Bone marrow (tissue), 2 donors: ENCODE results near the gene TMEM108.

Source experiments
- DNase-seq, 2 donors: peaks; one replicate each; lab custom pipeline; 2025; lab: John Stamatoyannopoulos, UW

The TMEM108 gene

DNA sequence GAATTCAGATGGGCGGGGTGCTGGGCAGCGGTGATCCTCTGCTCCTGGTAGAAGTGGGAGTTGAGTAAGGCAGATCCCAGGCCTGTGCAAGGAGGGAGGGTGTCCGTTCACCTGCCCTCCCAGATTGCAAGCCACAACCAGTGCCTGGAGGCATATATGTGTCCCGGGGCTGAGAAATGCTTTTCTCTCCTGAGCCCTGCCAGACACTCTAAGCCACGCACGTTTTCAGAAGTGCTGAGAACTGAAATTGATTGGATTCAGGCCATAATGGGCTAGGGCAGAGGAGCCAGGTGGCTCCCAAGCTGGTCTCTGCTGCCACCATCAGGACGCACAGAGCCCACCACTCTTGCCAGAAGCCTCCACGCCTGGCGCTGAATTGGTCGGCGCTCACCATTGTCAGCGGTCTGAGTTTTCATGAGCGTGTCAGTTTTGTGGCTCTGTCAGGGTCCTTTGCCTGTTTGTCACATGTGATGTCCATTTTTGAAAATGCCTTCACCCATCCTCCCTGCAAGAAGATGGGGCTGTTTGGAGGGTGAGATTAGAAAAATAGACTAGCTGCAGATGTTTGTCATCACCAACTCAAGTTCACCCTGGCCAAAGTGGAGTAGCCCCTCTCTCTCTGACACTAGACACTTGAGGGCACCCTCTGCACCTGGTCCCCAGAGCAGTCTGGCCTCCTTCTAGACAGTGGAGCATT is 346.3 kb downstream of the TMEM108 start:
- no peak for DNase-seq

GRCh38 chr3:133386876-133387275 is 348.7 kb downstream of the TMEM108 start:
- no peak for DNase-seq

- DNase-seq, result no peak
Measured at GRCh38 chr3:133387341-133387740, 349.1 kb downstream of the TMEM108 start.

- no peak for DNase-seq
Measured at GRCh38 chr3:133388696-133389395, 350.7 kb downstream of the TMEM108 start.

DNA sequence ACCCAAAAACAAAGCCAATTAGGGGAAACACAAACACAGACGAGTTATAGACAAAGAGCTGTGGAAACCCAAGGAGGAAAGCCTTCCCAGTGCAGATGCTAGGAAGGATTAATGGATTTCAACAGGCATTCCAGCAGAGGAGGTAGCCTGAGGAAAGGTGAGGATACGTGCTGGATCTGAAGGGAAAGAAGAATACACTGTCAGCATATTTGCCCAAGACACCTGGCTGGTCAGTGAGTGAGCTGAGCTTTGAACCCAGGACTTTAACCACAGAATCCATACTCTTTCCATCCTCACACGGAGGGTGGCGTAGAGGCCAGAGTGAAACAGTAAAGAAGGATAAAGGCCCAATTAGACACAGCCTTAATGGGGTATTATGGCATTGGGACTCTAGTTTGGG is 352.5 kb downstream of the TMEM108 start:
- peak in 1 of 2 donors; percentile 9 for DNase-seq

DNA sequence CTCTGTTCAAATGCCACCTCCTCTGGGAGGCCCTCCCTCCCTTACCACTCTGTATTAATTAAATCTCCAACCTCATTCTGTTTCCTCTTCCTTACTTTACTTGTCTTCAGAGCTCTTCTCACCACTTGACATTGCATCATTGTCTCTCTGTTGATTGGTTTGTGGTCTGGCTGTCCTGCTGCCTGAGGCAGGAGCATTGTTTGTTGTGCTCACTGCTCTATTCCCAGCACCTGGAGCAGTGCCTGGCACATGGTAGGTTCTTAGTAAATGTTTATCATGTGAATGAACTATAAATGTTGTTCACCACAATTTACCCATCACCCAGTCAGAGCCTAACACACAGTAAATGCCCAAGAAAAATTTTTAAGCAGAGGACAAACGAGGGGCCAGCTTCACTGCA is 355.0 kb downstream of the TMEM108 start:
- DNase-seq, result no peak

DNA sequence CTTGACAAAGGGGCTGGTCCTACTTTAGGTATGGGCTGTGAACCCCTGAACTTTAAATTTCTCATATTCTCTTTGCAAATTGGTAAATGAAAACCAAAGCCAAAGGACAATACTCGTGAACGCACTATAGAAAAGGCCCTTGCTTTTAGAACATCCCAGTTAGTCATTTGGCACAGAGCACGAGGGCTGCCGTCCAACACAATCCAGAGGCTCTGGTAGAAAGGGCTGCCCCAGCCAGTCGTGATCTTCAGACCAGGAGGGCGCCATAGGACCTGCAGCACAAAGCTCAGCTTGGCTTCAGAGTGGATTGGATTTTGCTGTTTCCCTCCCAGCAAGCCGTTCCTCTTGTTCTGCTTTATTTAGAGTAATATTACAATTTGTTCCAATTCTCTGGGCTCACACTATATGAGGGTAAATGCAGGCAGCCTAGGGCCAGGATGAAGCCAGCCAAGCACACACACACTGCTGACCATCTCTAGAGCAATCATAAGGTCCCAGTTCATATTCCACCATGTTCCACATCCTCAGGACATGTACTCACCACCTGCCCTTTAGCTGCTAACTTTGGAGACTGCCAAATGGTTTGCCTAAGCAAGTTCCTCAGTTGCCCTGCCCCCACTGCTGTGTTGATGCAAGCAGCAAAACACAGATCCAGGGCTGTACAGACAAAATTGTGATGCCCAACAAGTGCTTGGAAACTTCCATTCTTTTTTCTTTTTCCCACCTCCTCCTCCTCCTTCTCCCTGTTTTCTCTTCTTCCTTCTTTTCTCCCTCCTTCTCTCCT is 355.7 kb downstream of the TMEM108 start:
- DNase-seq, result no peak

- DNase-seq, result no peak
Measured at GRCh38 chr3:133394561-133395311, 356.5 kb downstream of the TMEM108 start.

GRCh38 chr3:133396906-133397305 is 358.7 kb downstream of the TMEM108 start:
- no peak for DNase-seq

DNA sequence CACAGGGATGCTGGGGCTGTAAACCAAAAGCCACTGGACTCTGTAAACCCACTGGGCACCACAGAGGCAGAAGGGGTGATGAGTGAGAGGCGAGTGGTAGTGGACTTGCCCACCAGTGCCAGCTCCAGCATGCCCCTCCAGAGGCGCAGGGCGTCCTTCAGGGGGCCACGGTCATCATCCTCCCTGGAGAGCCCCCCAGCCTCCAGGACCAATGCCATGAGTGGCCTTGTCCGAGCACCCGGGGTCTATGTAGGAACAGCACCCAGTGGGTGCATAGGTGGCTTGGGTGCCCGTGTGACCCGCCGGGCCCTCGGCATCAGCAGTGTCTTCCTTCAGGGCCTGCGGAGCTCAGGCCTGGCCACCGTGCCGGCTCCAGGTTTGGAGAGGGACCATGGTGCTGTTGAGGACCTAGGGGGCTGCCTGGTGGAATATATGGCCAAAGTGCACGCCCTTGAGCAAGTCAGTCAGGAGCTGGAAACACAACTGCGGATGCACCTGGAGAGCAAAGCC is 361.9 kb downstream of the TMEM108 start, which contains the start of gene BFSP2:
Gene BFSP2 (plus strand): TSS at position 51 of the 510 bp plus-strand sequence. CDS start 28 bp downstream, at position 79.
- no peak for DNase-seq

- no peak for DNase-seq
Measured at GRCh38 chr3:133401374-133402135, 363.4 kb downstream of the TMEM108 start.

DNA sequence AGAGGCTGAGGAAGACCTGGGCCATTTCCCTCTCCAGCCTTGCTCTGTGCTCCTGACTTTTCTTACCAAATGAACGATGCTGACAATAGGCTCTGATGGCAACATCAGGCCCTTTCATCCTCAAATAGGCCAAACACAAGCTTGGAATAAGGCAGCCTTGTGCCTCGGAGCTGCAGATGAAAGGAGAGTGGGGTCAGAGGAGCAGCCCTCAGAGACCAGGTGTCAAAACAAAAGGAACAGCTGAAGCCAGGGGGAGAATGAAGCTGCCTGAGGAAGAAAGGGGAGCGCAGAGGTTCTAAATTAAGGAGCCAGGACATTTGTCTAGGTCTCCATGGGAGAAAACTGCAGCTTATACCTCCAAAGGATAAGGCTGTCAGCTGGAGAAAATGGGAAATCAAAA is 366.7 kb downstream of the TMEM108 start:
- no peak for DNase-seq

DNA sequence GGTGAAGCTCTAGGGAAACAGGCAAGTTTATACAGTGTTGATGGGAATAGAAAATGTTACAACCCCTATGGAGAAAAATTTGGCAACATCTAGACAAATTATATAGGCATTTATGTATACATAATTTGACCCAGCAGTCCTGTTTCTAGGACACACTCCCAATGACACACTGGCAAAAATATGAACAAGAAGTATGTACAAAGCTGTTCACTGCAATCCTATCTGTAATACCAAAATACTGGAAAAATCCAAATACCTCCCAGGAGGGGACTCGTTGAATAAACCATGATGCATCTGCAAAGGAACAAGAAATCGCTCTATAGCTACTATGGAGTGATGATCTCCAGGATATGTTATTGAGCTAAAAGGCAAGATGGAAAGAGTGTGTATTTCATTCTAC is 370.2 kb downstream of the TMEM108 start:
- no peak for DNase-seq

GRCh38 chr3:133408961-133409360 is 370.8 kb downstream of the TMEM108 start:
- DNase-seq, result no peak

GRCh38 chr3:133410191-133410892 is 372.2 kb downstream of the TMEM108 start:
- no peak for DNase-seq

DNA sequence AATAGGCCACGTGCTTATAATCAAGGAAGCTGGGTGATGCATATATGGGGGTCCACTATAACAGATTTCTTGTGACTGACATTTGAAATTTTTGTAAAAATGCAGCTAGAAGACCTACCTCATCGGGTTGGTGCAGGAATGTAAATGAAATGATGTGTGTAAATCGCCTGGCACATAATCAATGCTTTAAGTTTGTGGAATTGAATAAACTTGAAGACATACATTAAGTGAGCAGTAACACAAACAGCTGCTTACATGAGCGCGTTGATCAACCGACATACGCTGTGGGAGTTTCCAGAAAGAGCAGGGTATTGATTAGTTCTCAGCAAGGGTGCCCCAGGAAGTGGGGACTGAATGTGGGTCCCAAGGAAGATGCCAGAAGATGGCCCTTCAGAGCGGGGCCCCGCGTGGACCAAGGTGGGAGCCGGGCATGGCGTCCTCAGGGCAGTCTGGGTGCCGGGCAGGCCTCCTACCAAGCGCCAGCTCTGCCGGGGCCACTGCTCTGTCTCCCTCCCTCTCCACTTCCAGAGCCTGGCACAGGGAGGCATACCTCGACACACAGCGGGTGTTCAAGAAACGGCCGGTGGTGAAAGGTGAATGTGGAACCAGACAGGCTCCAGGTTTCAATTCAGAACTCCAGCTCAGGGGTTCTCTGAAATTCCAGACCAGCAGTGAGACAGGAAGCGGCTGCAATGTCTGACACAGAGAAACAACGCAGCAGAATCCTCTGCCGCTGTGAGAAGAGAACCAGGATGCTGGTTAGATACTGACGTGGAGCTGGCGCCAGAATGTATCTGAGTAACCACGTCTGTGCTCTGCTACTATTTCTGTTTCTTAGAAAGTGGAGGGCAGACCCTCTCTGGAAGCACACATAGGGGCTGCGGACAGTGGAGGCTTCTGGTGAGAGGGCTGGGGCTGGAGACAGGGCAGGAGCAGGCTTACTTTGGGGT is 374.3 kb downstream of the TMEM108 start:
- DNase-seq, result no peak

DNA sequence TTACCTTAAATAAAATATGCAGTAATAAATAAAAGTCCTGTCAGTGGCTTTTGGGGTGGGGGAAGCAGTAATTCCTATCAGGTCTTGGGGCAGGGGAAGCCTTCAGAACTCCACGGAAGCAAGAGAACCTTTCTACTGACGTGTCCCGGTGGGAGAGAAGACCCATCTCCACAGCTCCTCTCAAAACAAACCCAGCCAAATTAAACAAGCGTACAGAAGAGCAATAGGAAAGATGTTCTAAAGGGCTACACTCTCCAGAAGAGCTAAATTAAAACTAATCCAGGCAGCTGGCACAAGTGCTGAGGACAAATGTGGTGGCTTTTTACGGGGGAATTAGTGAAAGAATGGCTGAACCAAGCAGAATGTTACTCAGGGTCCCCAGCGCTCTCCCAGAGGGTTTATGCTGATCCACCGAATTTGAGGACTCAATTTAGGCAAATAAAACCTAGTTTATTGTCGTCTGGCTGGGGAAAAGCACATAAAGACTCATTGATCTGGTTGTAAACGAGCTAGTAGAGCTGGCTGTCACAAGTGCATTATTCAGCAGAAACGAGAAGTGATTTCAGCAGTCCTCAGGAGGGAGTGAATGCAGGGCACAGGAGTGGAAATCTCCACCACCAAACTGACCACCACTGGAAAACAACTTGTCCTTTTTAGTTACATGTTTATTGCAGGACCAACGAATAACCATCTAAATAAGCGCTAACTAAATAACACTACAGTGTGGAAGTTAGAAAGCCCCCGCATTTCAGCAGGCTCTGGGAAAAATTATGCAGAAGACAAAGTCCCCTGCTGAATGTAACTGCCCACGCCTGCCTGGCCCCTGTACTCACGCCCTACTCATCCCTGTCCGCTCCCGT is 375.2 kb downstream of the TMEM108 start:
- DNase-seq, result no peak

DNA sequence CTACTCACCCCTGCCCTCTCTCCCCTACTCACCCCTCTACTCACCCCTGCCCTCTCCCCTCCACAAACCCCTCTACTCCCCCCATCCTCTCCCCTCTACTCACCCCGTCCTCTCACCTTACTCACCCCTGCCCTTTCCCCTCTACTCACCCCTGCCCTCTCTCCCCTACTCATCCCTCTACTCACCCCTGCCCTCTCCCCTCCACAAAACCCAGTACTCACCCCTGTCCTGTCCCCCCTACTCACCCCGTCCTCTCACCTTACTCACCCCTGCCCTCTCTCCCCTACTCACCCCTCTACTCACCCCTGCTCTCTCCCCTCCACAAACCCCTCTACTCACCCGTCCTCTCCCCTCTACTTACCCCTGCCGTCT is 375.8 kb downstream of the TMEM108 start:
- DNase-seq, result no peak
